ENCODE data around the gene VMA21. TPM values are rescaled to one million over a fixed set of nuclear protein-coding genes. Genes with fewer than 3 reads are reported as not detected.

Gene VMA21
- total RNA-seq, 4 donors from 2014 or later, result 22.6 to 33.3 (median 29.9) TPM

- no peak for ATAC-seq
- WGBS, 2 donors (ENCODE audit: low coverage in 1 of 2), result 37 to 42% methylated on average over 2 to 3 of the region's 3 CpGs
- Histone ChIP-seq H3K4me1 (no peaks in the 10 kb centered on the region), H3K9me3 (no peaks in the 10 kb centered on the region), H3K4me3 (no peak overlapping the region), H3K27ac (no peak overlapping the region), H3K36me3 (no peaks in the 10 kb centered on the region), H3K27me3 (no peaks in the 10 kb centered on the region)
- no peak for TF ChIP-seq EP300 (IDR thresholded peaks at IDR 0.05)
- TF ChIP-seq CTCF (IDR thresholded peaks at IDR 0.05), result no peak
- TF ChIP-seq POLR2AphosphoS5 (IDR thresholded peaks at IDR 0.05), result no peak
- no peak for TF ChIP-seq POLR2A (IDR thresholded peaks at IDR 0.05)
Measured at GRCh38 chrX:151419782-151420181, 22.8 kb downstream of the VMA21 start.

- H3K36me3 ChIP-seq, result no peaks in the 10 kb centered on the region
- no peaks in the 10 kb centered on the region for H3K9me3 ChIP-seq
- TF ChIP-seq POLR2A (IDR thresholded peaks at IDR 0.05) (no peak), POLR2AphosphoS5 (IDR thresholded peaks at IDR 0.05) (no peak), CTCF (IDR thresholded peaks at IDR 0.05) (no peak), EP300 (IDR thresholded peaks at IDR 0.05) (no peak)
- no peaks in the 10 kb centered on the region for H3K4me1 ChIP-seq
- ATAC-seq, result no peak
- H3K27ac ChIP-seq, result no peak overlapping the region
- H3K4me3 ChIP-seq, result no peak overlapping the region
- H3K27me3 ChIP-seq, result no peaks in the 10 kb centered on the region
- no CpG with 5 or more reads among the region's 2 CpGs for WGBS, 2 donors (ENCODE audit: low coverage in 1 of 2)
Measured at GRCh38 chrX:151424505-151424904, 27.5 kb downstream of the VMA21 start.

GRCh38 chrX:151448509-151448908 is 51.5 kb downstream of the VMA21 start:
- WGBS, 2 donors (ENCODE audit: low coverage in 1 of 2), result 83 to 100% methylated on average over 1 of the region's 1 CpG
- TF ChIP-seq CTCF (IDR thresholded peaks at IDR 0.05) (no peak), POLR2AphosphoS5 (IDR thresholded peaks at IDR 0.05) (no peak), EP300 (IDR thresholded peaks at IDR 0.05) (no peak), POLR2A (IDR thresholded peaks at IDR 0.05) (no peak)
- Histone ChIP-seq H3K27ac (no peak overlapping the region), H3K4me1 (no peaks in the 10 kb centered on the region), H3K27me3 (no peaks in the 10 kb centered on the region), H3K36me3 (no peaks in the 10 kb centered on the region), H3K4me3 (no peak overlapping the region), H3K9me3 (no peaks in the 10 kb centered on the region)
- ATAC-seq, result no peak

GRCh38 chrX:151458824-151459223 is 61.8 kb downstream of the VMA21 start:
- Histone ChIP-seq H3K4me1 (no peaks in the 10 kb centered on the region), H3K36me3 (no peaks in the 10 kb centered on the region), H3K27ac (no peak overlapping the region), H3K4me3 (no peak overlapping the region), H3K9me3 (no peaks in the 10 kb centered on the region), H3K27me3 (no peaks in the 10 kb centered on the region)
- ATAC-seq, result no peak
- 60% methylated on average over 1 of the region's 1 CpG; no CpG with 5 or more reads in 1 of the 2 donors for WGBS, 2 donors (ENCODE audit: low coverage in 1 of 2)
- TF ChIP-seq CTCF (IDR thresholded peaks at IDR 0.05) (no peak), EP300 (IDR thresholded peaks at IDR 0.05) (no peak), POLR2AphosphoS5 (IDR thresholded peaks at IDR 0.05) (no peak), POLR2A (IDR thresholded peaks at IDR 0.05) (no peak)

Other genes with a start within 250 kb of the VMA21 start
- not detected for gene GPR50, start 220.6 kb upstream of the VMA21 start, total RNA-seq
- not detected for gene PASD1, start 166.5 kb downstream of the VMA21 start, total RNA-seq

Measured in gastroesophageal sphincter (tissue), 4 donors.